Prostate gland (tissue), 2 donors: ENCODE data around the gene BDNF.

ENCODE experiments used
- POLR2AphosphoS5 ChIP-seq: sonication (generic); formaldehyde crosslinking; IDR thresholded peaks from one replicate; pipeline ENCODE4 v1.6.1; 2017; ENCODE audit warnings: antibody characterized with exemption
- TF ChIP-seq, protein P1 (sequence below), 4 experiments: fragments of 200-600 bp in 2 of 4; fragments of 450-650 bp in 2 of 4; sonication (generic) in 2 of 4; IDR thresholded peaks; 1 replicate in 3 of 4; 2 replicates in 1 of 4; pipeline ENCODE4 v1.5.1; 2016 to 2019; ENCODE audit warnings: antibody characterized with exemption in 4 of 4, mild to moderate bottlenecking in 2 of 4, moderate library complexity in 2 of 4

DNA sequence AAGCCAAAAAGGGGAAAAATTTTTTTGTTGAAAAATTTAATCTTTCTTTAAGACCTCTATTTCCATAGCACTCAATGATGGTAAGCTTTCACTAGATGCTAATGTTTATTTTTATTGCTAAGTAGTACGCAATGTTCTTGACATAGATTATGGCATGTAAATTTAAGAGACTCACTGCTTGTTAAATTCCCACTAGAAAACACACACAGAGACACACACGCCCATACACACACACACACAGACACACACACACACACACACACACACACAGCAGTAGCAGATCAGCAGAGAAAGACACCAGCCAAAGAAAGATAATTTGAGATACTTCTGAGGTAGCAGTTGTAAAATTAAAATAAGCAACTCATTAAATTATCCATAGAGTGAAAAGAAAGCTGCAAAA, 16.0 kb upstream of the BDNF start:
- TF ChIP-seq, protein P1, sequence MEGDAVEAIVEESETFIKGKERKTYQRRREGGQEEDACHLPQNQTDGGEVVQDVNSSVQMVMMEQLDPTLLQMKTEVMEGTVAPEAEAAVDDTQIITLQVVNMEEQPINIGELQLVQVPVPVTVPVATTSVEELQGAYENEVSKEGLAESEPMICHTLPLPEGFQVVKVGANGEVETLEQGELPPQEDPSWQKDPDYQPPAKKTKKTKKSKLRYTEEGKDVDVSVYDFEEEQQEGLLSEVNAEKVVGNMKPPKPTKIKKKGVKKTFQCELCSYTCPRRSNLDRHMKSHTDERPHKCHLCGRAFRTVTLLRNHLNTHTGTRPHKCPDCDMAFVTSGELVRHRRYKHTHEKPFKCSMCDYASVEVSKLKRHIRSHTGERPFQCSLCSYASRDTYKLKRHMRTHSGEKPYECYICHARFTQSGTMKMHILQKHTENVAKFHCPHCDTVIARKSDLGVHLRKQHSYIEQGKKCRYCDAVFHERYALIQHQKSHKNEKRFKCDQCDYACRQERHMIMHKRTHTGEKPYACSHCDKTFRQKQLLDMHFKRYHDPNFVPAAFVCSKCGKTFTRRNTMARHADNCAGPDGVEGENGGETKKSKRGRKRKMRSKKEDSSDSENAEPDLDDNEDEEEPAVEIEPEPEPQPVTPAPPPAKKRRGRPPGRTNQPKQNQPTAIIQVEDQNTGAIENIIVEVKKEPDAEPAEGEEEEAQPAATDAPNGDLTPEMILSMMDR (IDR thresholded peaks at IDR 0.05) = no peak
- TF ChIP-seq POLR2AphosphoS5 = no peak
